HG03064 (cell line): ENCODE data around the gene DPYSL5.
"Not testable (repeated sequence)": the region's sequence is repeated elsewhere in the genome, so short reads cannot be mapped to it uniquely, and the experiment has no call there.

Experiments used
- ATAC-seq: cut with Tn5 transposase; IDR thresholded peaks from one replicate; pipeline ENCODE4 v1.9.1; 2021; ENCODE audit warnings: low read depth; ENCODE audit not compliant: unreplicated experiment

DPYSL5 gene

GRCh38 chr2:26874514-26874913, 26.6 kb downstream of the DPYSL5 start:
- no peak for ATAC-seq

GRCh38 chr2:26875065-26875634, 27.2 kb downstream of the DPYSL5 start:
- ATAC-seq, result no peak

DNA sequence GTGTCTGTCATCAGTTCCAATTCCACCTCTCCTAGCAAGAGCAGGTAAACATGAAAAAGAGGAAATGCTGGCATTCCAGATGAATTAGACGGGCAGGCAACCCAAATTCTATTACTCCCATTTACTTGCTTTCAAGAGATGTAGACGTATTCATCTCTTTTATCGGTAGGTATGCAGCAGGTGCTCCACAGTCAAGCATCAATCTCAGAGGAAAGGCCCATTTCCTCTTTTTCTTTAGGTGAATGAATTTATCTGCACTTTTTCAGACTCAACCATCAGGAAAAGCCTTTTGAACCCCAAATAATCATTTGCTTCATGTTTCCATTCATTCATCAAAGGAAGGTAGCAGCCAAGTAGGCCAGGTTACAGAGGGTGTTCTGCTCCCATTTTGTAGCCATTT, 27.9 kb downstream of the DPYSL5 start:
- no peak for ATAC-seq

- ATAC-seq, result no peak
These were observed 28.3 kb downstream of the DPYSL5 start for GRCh38 chr2:26876260-26876659.

GRCh38 chr2:26877276-26877675, 29.3 kb downstream of the DPYSL5 start:
- no peak for ATAC-seq

- ATAC-seq, result no peak
These were observed 32.2 kb downstream of the DPYSL5 start for GRCh38 chr2:26880161-26880560.

GRCh38 chr2:26880910-26881435, 33.0 kb downstream of the DPYSL5 start:
- ATAC-seq, result no peak

- not testable (repeated sequence) for ATAC-seq
These were observed 34.3 kb downstream of the DPYSL5 start for GRCh38 chr2:26882220-26882619.

DNA sequence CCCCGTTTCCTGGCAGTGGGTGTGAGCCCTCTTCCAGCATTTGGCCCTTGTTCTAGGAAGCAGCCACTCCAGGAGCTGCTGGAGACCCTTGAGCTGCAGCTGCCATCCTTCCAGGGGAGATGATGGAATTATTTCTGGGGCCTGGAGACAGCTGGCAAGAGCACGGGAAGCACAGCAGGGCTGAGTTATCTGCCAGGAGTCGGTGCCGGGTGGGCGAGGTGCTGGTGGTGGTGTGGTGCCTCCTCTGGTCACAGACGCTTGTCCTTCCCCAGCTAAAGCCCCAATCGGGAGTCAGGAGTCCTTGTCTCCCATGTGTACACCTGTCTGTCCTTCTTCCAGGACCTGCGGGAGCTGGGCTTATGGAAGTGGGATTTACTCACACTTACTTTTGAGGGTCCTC, 36.0 kb downstream of the DPYSL5 start:
- no peak for ATAC-seq

DNA sequence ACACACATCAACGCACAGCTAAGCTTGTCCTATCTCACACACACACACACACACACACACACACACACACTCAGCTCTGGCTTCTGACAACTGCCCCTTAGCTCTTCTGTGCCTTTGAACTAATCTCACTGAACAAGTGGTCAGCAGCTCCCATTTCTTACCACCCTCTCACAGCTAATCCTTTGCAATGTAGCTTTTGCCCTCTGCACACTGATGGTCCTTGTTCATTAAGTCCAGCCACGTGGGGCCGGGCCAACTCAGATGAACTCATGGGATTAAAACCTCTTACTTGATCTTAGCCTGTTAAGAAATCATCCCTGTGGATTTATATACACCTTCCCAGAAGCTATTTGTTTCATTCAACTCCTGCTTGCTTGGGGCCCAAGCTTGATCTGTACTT, 36.6 kb downstream of the DPYSL5 start:
- ATAC-seq, result no peak

GRCh38 chr2:26885651-26886329, 37.9 kb downstream of the DPYSL5 start:
- no peak for ATAC-seq

DNA sequence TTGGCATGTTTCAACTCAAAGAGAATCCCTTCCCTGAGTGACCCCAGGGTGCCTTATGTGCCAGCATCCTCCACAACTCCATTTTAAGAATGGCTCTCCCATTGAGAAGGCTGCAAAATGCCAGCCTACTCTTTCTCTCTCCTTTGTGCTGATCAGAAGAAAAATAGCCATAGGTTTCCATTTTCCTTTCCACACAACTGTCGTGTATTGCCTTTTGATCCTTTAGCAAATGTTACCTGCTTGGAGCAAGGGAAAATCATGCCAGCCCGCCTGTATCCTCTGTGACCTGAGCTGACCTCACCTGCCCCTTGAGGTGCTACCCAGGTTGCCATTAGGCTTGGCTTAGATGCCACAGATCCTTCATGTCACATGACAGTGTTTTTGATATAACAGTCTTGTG, 38.8 kb downstream of the DPYSL5 start:
- ATAC-seq, result no peak

DNA sequence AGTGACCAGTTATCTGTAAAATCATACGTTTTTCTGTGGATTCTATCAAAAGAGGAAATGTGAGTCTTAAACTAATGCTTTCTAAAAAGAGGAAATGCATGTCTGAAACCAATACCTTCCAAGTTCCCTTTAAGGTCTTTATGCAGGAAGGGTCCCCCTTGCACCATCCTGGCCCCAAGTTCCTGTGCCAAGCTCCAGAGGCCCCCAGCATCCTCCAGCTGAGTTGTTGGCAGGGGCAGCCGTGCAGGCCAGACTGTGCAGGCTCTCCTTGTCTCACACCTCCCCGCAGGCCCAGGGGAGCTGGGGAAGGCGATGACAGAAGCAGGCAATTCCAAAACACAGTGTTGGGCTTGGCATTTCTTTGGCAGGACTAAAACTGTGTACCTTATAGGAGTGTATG, 39.2 kb downstream of the DPYSL5 start:
- ATAC-seq, result no peak

DNA sequence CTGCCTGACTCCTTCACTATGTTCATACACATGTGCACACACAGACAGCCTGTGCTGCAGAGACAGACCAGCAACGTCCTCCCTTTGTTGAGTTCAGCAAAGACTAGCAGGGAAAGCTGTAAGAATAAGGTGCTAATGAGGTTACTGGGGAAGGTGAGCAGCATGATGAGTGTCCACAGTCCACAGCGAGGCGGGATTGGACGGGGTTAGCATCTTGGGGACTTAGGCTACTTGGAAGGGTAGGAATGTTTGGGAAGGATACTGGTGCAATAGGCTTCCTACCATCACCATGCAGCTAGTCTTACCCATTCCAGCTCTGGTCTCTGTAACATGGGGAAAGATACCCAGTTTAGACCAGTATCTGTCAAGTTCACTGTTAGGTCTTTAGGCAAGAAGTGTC, 41.9 kb downstream of the DPYSL5 start:
- ATAC-seq, result no peak

DNA sequence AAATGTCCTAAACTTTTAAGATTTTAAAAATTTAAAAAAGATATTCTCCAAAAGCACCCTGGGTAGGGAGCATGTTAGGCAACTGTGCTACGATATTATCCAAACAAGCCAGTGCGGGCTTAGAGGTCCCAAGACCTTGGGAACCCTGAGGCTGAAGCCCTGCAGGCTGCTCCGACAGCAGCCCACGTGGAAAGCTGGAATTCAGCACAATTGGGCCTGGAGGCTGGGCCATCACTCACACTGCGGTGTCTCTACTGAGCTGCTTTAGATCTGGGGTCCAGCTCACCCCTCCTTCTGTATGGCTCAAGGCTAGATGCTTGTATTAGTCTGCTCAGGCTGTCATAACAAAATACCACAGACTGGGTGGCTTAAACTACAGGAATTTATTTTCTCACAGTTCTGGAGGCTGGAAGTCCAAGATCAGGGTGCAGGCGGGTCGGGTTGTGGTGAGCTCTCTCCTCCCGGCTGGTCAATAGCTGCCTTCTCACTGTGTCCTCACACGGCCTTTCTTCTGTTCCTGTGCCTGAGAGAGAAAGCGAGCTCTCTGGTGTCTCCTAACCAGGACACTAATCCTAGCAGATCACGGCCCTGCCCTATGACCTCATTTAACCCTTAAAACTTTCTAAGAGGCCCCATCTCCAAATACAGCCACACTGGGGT, 42.5 kb downstream of the DPYSL5 start:
- no peak for ATAC-seq

DNA sequence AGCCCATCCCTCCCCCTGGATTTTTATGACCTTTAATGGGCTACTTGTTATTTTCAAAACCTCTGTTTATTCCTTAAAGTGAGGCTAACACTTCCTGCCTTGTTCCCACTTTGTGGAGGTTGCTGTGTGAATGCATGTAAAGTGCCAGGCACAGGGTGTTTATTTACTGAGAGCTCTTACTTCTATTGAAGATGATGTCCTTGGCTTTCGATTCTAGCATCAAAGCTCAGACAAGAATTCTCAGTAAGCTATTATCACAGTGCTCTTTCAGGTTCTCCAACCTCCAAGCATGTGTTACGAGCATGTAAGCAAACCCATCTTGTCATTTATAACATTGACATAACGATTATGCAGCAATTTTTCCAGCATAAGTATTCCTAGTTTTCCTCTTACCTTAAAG, 44.2 kb downstream of the DPYSL5 start:
- ATAC-seq, result no peak

- no peak for ATAC-seq
These were observed 45.1 kb downstream of the DPYSL5 start for GRCh38 chr2:26892922-26893524.

DNA sequence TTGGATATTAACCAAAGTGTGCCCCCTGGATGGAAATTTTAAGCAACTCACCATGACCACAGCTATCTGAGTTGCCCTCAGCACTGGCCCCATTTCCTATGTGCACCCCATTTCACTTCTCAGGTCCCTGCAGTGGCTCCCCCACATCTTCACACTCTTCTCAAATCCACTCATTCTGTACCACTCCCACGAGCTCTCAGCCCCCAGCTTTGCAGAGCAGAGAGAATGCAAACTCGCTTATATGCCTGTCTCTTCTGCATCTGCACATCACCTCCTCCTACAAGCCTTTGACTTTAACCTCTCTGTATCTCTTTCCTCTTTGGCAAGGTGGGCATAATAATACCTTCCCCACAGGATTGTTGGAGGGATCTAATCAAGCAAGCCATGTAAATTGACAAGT, 46.2 kb downstream of the DPYSL5 start:
- no peak for ATAC-seq

DNA sequence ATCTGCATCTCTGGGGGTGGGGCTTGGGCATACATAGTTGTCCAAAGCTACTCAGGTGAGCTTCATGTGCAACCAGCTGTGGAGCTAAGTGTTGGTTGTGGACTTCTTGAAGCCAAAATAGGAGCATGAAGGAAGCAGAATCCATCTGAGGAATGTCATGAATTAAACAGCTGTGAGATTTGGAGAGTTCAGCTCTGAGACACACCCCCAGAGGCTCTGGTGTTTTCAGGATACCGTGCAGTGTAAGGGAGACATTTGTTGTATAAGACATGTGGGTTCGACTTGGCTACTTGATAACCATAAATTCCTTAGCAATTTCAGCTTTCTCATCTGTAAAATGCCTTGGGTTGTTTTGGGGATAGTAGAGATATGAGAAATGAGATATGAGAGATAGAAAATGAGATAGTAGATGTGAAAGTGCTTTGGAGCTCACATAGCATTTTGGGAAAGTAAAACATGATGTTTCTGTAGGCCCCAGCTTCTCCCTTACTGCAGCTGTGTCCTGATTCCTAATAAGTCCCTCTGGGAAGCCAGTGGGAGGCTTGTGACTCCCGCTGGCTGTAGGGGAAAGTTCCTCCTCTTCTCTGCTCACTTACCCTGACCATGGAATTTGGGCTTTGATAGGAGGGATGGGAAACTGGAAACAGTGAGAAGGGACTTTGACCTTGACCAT, 50.0 kb downstream of the DPYSL5 start:
- no peak for ATAC-seq

DNA sequence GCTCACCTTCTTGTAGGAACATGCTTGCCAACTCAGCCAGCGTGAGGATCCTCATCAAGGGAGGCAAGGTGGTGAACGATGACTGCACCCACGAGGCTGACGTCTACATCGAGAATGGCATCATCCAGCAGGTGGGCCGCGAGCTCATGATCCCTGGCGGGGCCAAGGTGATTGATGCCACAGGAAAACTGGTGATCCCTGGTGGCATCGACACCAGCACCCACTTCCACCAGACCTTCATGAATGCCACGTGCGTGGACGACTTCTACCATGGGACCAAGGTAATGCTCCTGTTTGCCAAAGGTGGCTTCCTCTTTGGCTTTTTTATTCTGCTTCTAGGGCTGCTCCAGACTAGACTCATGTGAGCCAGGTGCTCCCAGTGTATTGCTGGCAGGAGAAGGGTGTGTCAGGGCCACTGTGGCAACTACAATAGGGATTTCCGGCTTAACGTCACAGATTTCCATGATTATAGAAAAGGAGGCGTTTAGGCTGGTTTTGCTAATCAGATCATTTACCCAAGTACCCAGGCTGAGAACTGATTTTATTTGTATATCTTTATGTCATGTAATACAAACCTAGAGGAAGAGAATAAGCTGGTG, 50.6 kb downstream of the DPYSL5 start:
- ATAC-seq, result no peak
